NCI-H526 treated with DMSO at 0.1 percent for 48 hours (cell line): ENCODE measurements around the gene MCM8.

Experiments used
- DNase-seq: peaks from one replicate; lab custom pipeline; 2025; lab: John Stamatoyannopoulos, UW

Gene MCM8

GRCh38 chr20:5947276-5947675 is 3.2 kb upstream of the MCM8 start:
- no peak for DNase-seq

- no peak for DNase-seq
Measured at GRCh38 chr20:5949943-5950270, 545 bp upstream of the MCM8 start.

- no peak for DNase-seq
Measured at GRCh38 chr20:5967469-5967868, 17.0 kb downstream of the MCM8 start.

- DNase-seq, result no peak
Measured at GRCh38 chr20:5968462-5968861, 18.0 kb downstream of the MCM8 start.

GRCh38 chr20:5969348-5969935 is 19.0 kb downstream of the MCM8 start:
- no peak for DNase-seq

- DNase-seq, result peak; percentile 21
Measured at GRCh38 chr20:5969940-5970339, 19.5 kb downstream of the MCM8 start.

GRCh38 chr20:5970381-5970780 is 19.9 kb downstream of the MCM8 start:
- no peak for DNase-seq

- DNase-seq, result no peak
Measured at GRCh38 chr20:5971203-5971602, 20.8 kb downstream of the MCM8 start.

- DNase-seq, result no peak
Measured at GRCh38 chr20:5973172-5973571, 22.7 kb downstream of the MCM8 start.

GRCh38 chr20:5973971-5974370 is 23.5 kb downstream of the MCM8 start:
- DNase-seq, result no peak

- DNase-seq, result no peak
Measured at GRCh38 chr20:5974531-5974930, 24.1 kb downstream of the MCM8 start.

- DNase-seq, result no peak
Measured at GRCh38 chr20:5975778-5976177, 25.3 kb downstream of the MCM8 start.

- no peak for DNase-seq
Measured at GRCh38 chr20:5977223-5977622, 26.8 kb downstream of the MCM8 start.

GRCh38 chr20:5977975-5978374 is 27.5 kb downstream of the MCM8 start:
- no peak for DNase-seq

- DNase-seq, result no peak
Measured at GRCh38 chr20:5979801-5980200, 29.3 kb downstream of the MCM8 start.

GRCh38 chr20:5980720-5981538 is 30.5 kb downstream of the MCM8 start:
- DNase-seq, result no peak

- DNase-seq, result no peak
Measured at GRCh38 chr20:5987383-5987782, 36.9 kb downstream of the MCM8 start.

- DNase-seq, result no peak
Measured at GRCh38 chr20:5989539-5989938, 39.1 kb downstream of the MCM8 start.

- no peak for DNase-seq
Measured at GRCh38 chr20:5990946-5991345, 40.5 kb downstream of the MCM8 start.

GRCh38 chr20:5991623-5992441 is 41.4 kb downstream of the MCM8 start:
- no peak for DNase-seq

- DNase-seq, result no peak
Measured at GRCh38 chr20:5996765-5997164, 46.3 kb downstream of the MCM8 start.

- DNase-seq, result no peak
Measured at GRCh38 chr20:5999783-6000182, 49.3 kb downstream of the MCM8 start.

- DNase-seq, result no peak
Measured at GRCh38 chr20:6000871-6001270, 50.4 kb downstream of the MCM8 start.
